Measurements from ENCODE around the gene PPP2R2C. TPM values are rescaled to one million over a fixed set of nuclear protein-coding genes. Genes with fewer than 3 reads are reported as not detected.

The PPP2R2C gene
- total RNA-seq, 2 experiments from 2014 or later, result not detected

DNA sequence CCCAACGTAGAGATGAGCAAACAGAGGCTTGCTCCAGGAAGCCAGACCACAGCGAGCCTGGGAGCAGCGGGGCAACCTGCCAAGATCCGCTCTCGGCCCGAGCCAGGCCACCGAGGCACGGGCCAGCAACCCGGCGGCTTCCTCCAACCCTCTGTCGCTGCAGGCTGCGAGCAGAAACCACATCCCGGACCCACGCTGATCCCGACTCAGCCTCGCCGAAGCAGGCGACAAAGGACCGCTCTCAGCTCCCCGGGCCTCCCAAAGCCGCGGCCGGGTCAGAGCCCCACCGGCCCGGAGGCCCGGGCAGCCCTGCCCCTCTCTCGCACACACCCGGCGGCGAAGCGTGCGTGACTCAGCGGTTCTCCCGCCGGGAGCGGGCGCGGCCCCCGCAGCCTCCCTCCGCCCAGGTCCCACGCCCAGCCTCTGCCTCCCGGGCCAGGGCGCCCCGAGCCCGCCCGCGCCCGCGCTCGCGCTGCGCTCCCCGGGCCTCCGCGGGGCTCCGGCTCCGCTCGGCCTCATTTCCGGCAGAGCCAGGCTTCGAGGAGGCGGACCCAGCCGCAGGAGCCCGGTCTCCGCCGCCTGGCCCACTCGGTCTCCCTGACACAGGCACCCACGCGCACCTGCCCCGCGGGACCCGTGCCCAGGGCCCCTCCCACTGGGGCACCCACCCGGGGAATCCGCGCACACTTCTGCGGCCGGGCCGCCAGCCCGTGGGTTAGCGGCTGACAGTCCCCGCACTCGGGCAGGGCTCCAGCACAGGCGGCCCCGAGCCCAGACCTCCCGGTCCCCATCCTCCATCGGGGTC, 1.7 kb downstream of the PPP2R2C start:
- POLR2A ChIA-PET, result no interaction called here
- CTCF ChIA-PET, result no interaction called here

DNA sequence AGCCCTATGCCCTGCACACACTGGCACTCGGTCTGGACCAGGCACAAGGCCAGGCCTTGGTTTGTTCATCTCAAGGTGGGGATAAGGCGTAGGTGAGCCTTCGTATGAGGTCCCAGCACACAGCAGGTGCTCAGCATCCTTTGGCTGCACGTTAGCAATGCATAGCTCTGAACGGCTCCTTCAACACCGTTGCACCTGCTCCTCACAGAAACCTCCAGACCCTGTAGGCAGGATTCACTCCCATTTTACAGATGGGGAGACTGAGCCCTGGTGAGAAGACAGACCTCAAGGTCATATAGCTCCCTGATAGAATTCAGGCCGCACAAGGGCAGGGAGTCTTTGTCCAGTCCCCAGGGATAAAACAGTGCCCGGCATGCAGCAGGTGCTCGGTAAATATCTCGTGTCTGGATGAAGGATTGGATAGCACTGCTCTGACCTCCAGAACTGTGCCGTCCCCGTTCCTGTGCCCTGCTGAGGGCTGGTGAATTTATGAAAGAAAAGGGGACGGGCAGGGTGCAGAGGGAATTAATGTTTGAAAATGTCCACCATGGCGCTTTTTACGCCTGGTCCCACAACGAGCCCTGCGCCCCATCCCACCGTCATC, 2.4 kb downstream of the PPP2R2C start:
- POLR2A ChIA-PET, result no interaction called here
- CTCF ChIA-PET, result no interaction called here

DNA sequence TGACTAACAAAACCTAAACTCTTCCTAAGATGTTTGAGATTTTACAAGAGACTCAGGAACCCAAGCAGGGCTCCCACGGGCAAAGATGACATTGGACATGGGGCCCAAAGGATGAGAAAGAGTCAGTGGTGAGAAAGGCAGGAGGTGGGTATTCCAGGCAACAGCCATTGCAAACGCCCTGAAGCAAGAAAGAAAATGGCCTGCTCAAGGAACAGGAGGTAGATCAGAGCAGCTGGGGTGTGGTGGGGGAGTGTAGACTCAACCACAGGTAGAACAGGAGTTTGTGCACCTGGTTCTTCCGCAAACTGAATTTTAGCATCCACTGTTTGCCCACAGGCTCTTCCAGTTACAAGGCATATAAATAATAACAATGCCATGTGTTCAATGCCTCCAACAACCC, 3.3 kb downstream of the PPP2R2C start:
- ChIA-PET CTCF (no interaction called here), POLR2A (no interaction called here)

DNA sequence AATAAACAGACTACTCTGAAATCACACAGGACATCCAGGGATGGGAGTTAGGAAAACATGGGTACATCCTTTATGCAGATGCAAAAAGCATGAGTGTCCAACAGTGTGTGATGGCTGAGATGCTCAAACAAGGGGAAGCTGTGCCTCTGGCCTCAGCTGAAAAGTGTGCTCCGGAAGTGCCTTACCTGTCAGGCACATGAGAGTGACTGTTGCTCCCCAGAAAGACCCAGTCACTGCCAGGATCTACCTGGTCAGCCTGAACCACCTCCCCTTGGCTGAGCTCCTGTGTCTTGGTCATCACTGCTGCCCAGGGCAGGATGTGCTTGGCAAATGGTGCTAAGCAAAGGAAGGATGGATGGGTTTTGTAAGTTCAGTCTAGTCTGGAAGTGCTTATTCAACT, 4.0 kb downstream of the PPP2R2C start:
- ChIA-PET POLR2A (no interaction called here), CTCF (no interaction called here)

DNA sequence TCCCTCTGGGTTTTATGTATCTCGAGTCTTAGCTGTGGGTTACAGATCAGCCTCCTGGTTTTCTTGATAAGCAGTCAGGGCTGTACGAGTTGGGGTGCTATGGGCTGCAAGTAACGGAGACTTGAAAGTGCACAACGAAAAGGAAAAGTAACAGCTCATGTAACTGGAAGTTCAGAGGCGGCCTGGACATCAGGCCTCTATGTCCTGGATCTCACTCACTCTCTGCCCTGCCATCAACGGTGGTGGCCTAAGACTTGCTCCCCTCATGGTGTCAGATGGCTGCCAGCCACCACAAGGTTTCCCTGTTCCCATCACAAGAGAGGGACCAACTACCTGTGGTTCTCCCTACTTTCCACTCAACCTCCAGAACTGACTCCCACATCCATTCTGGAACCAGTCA, 4.8 kb downstream of the PPP2R2C start:
- POLR2A ChIA-PET, result no interaction called here
- CTCF ChIA-PET, result no interaction called here

DNA sequence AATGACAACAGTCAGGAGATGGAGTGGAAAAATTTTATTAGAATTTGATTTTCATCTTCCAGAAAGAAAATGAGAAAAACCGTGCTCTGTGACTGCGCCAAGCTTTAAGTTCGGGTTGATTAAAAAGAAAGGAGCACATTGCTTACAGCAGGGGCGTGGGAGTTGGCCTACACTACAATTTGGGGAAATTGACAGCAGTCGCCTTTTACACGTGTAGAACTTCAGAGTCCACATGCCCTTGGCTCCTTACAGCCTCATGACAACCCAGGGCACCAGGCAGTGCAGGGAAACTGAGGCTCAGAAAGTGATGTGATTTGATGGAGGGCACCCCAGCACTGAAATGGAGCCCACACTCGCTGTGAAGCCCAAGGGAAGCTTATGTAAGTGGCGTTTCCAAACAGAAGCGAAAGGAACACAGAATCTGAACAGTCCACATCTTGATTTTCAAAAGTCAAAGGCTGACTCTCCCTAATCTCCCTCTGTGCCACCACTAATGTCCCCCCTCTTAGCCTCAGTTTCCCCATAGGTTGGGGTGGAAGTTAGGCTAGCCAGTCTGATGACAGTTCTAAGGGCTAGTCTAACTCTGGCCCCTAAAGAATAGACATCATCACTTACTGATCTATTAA, 5.5 kb downstream of the PPP2R2C start:
- CTCF ChIA-PET, result no interaction called here
- POLR2A ChIA-PET, result no interaction called here

DNA sequence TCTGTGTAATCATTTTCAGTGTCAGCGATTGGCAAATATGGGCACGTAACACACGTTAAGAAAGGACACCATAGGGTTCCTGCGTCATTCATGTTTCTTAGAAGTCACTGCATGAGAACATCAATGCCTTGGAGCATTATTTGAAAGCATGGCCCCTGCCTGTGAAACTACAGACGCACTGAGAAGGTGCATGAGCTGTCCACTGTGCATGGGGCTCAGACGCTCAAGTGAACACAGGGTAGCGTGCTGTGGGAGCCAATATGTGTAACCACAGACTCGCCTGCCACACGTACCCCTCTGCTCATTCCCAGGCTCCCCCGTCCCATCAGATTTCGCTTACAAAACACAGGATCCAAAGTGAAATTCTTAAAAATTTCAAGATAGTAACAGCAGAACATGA, 6.5 kb downstream of the PPP2R2C start:
- CTCF ChIA-PET, result no interaction called here

DNA sequence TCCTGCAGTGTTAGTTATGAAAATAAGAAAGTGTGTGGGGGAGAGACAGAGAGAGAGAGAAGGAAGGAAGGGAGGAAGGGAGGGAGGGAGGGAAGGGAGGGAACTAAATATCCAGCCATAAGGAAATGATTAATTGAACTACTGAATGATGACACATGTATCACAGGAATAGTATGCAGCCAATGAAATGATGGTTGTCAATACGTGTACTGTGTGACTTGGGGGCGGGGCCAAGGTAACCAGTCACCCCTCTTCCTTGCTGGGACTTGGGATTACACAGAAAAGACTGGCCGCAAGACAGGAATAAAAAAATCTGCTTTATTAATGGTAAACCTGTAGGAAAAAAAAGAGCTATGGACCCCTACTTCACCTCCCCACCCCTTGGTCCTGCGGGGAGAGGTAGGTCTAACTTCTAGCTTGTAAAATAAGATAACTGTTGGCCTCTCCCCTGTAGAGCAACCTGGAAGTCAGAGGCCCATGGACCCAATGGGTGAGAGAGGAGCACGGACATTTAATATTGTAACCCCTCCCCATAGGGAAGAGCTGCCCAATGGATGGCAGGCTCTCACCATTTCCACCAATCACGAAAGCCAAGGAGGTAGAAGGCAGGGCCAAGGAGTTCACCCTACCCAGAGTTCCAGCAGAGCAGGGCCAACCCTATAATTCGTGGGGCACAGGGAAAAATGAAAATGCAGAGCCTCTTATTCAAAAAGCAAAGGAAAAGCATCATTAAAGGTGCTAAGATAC, 7.4 kb downstream of the PPP2R2C start:
- ChIA-PET POLR2A (no interaction called here), CTCF (no interaction called here)

More for the DNA sequence above, 6.5 kb downstream of the PPP2R2C start:
- POLR2A ChIA-PET, result no interaction called here

DNA sequence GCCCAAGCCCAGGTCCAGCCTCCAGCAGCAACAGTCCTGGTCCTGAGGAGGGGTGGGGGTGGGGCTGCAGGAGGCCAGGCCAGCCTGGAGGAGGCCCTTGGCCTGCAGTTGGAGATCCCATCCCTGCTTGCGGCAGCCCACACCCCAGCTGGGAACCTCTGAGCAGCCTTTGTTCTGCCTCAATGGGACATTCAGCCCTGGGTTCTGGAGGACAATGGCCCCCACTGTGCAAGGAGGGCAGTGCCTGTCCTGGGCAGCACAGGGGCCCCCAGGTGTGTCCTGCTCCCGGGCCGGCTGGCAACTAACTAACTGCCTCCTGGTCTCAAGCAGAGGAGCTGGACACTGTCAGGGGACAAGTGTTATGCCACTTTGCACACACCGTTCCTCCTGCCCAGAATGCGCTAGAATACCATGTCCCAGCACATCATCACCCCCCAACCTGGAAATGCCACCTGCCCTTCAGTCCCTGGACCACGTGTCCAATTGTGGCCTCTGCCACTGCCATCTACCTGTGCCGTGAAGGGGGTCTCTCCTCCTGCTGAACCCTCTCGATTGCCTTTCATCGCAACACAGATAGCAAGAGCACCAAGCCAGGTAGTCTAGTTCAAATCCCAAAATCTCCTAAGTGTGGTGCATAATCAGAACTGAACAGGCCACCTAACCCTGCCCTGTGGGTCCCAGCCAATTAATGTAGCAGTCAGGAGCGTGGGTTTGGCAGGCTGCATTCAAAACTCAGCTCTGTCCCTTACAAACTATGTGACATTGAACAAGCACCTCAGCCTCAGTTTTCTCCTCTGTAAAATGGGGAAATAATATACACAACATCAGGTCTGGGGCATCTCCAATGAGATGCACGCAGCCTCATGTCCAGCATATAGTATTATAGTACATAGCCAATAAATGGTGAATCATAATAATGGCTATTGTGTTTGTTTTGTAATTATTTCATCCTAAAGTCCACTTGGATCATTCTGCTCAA, 8.8 kb downstream of the PPP2R2C start:
- ChIA-PET POLR2A (no interaction called here), CTCF (no interaction called here)

DNA sequence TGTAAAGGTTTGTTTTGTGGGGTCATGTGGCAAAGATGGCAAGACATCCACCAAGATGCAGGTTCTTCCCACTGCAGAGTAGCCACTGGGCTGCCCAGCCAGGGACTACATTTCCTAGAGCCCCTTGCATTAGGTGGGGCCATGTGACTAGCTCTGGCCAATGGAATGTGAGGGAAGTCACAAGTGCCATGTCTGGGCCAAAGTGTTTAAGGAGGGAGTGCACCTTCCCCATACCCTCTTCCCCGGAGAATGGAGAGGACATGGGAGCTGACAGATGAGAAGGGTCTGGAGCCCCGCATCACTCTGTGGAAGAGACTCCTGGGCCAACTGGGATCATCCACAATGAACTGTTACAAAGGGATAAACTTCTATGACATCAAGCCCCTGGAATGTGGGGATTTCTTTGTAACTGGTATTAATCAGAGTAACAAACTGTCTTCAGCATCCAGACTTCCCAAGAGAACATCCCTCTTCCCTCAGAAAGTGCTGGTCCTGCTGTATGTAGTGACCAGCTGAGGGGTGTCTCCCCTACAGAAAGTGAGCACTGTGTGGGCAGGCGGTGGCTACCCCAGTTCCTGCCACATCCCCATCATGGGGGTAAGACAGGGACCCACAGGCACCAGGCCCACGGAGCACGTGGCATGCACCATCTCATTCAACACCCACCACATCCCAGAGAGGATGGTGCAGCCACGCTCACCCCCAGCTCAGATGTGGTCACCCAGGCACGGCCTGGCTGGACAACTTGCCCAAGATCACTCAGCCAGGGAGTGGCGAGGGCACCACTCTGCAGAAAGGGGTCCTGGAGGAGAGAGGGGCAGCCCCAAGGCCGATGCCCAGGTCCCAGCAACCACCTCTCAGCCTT, 10.9 kb downstream of the PPP2R2C start:
- CTCF ChIA-PET, result no interaction called here
- POLR2A ChIA-PET, result no interaction called here

DNA sequence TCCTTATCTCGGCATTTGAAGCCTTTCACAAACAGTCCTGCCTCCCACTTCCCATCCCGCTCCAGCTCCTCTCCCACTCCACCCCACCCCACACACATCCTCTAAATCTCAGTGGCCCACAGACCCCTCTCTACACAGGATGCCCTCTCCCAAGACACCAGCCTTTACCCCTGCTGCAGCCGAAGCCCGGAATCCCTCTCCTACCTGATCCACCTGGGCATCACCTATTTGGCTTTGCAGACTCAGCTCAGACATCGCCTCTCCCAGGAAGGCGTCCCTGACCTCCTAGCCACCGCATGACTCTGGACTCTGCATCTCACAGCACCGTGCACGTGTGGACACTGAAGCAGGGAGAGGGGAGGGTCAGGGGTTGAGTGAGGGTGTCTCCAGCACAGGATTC, 11.5 kb downstream of the PPP2R2C start:
- CTCF ChIA-PET, result no interaction called here

DNA sequence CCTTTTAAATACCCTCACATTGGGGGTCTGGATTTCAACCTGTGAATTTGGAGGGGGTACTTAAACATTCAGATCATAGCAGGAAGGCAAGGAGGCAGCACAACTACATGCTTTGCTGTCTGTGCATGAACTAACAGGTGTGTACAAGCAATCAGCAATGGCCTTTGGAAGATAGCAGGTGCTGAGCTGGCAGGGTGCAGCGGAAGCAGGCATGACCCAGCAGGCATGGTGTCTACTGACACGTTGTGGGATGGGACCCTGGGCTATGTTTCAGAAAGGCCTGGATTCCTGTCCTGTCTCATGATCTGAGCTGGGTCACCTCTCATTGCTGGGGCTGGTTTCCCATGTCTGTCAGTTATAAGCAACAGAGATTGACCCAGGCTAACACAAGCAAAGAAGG, 13.9 kb downstream of the PPP2R2C start:
- CTCF ChIA-PET, result no interaction called here
- POLR2A ChIA-PET, result no interaction called here

More for the DNA sequence above, 11.5 kb downstream of the PPP2R2C start:
- POLR2A ChIA-PET, result no interaction called here

DNA sequence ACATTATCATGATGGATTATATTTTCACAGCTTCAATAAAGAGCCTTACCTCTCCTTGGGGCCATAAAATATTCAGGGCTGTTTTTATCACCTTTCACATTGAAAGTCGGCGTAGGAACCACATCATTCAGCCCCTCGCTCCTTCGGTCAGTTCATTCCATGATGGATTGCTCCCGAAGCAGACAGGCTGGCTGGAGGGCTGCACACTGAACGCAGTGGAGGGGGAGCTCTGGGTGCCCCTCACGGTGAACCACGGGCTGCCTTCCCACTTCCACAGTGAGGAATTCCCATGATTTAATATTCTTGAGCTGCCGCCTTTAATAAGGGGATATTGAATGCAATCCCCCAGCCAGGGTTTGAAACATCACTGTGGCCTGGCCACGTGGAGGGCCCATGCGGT, 16.0 kb downstream of the PPP2R2C start:
- CTCF ChIA-PET, result no interaction called here
- POLR2A ChIA-PET, result no interaction called here

DNA sequence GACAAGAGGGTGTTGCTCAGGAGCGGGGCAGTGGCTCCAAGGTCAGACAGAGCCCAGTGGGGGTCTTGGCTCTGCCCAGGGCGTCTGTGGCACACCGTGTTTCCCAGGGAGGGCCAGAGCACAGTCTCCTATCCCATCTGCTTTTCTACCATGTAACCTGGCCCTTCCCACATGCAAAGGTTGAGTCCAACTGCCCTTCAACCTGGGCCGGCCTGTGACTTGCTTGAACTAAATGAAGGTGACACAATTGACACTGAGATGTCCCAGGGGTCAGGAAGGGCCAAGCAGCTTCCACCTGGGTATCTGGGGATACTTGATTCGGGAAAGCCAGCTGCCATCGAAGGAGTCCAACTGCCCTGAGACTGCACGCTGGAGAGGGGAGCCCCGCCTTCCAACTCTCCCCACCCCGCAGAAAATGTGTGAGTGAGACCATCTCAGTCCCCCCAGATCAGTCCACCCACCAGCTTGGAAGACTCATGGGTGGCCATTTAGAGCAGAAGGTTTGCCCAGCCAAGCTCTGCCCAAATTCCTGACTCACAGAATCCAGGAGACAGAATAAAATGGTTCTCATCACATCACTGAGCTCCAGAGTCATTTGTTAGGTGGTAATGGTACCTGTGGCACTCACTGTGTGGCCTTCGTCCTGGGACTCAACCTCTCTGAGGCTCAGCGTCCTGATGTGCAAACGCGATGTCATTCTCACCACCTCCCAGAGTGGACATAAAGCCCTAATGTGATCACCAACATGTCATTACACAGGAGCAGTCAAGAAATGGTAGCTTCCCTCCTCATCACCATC, 18.1 kb downstream of the PPP2R2C start:
- ChIA-PET CTCF (no interaction called here), POLR2A (no interaction called here)

DNA sequence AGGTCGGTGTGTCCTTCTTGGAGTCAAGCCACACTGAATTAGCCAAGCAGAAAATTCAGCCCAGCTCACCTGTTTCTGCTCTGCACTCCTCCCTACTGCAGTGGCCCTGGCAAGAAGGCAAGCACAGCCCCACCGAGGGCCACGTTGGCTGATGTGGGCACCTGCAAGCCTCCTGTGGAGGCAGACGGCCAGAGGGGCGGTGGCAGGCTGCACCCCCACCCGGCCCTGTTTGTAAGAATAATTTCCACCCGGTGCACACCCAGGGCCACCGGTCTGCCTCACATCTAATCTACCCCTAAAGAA, 18.8 kb downstream of the PPP2R2C start:
- POLR2A ChIA-PET, result no interaction called here
- CTCF ChIA-PET, result no interaction called here

DNA sequence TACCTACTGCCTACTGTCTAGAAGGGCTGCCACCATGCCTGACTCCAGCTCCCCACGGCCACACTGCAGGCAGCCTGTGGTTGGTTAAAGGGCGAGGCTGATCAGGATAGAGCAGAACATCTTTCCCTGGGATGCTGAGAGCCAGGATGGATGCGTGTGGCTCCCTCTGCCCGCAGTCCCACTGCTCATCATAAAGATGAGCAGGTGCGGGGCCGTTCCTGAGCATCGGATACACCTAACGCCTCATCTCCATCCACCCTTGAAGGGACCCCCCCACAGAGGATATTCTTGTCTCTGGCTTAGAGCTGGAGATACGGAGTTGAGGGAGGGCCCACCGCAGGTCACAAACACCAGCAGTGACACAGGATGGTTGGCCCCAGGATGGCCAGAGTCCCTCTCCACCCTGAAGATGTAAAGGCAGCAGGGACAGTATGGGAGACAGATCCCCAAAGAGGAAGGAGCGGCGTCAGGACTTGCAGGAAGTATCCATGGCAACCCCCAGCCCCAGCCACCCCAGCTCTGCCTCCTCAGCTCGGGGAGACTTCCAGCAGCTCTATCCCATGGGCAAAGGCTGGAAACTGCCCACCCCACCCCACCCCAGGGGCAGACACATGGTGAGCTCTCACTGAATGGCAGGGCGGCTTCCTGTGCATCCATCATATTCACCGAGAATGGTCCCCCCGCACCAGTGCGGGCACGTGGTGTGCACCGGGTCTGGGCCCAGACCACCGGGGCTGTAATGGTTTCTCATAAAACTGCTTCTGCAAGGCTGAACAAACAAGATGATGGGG, 19.3 kb downstream of the PPP2R2C start:
- POLR2A ChIA-PET, result no interaction called here
- CTCF ChIA-PET, result no interaction called here

DNA sequence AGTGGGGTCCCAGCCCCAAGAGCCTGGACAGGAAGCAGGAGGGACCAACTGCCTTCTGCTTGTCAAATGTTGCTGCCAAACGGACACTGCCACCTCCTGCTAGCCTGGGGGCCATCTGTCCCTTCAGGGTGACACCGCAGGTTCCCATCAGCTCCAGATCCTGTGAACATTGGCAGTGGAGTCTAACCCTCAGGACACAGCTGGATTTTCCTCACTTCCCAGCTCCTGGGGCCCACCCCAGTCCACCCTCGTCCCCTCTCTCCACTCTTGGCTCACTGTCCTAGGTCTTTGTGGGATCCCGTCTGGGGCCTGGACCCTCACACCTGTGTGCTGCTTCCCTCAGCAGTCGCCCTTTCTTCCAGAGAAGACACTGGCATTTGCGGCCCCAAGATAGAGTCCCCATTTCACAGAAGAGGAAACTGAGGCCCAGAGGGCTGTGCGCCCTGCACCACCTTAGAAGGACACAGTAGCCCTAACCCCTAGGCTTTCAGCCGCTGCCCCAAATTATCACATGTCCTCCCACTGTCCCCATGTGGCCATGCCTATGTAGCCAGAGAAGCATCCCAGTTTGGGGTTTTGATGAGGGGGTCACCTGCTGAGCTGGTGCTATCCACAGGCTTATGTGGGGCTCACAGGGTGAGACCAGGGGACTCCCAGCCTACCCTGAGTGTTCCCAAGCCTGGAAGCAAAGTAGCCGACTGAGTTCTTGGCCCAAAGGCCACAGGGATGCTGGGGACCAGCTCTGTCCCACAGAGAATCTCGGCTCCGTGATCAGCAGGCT, 20.1 kb downstream of the PPP2R2C start:
- CTCF ChIA-PET, result no interaction called here
- POLR2A ChIA-PET, result no interaction called here
